K562 (cell line): ENCODE measurements around the gene SCGB2B2. TPM values are rescaled to one million over a fixed set of nuclear protein-coding genes. Genes with fewer than 3 reads are reported as not detected.

Source experiments
- ATAC-seq: fragments of 200-7000 bp; cut with Tn5 transposase; 3 replicates; pipeline ENCODE4 v1.9.1; 2020; ENCODE audit warnings: moderate library complexity
- BruUV-seq: library from RNA; stranded (reverse); fragments of 400-500 nt; replicated peaks from 2 replicates; lab custom pipeline; 2021; lab: Mats Ljungman, UMichigan
- CTCF ChIA-PET: fragments of 300-600 bp; formaldehyde crosslinking; extraction: SDS; loops from one replicate; lab custom pipeline; 2021; ENCODE audit warnings: low intra/inter-chr PET ratio; lab: Yijun Ruan, JAX
- POLR2A ChIA-PET: fragments of 300-600, 350-650 bp; sonication (Branson Sonifier 250); formaldehyde crosslinking; extraction: SDS; loops from one replicate; lab custom pipeline; 2021; ENCODE audit warnings: antibody characterized with exemption, inconsistent platforms; lab: Yijun Ruan, JAX
- DNase-seq, 4 experiments: peaks; one replicate each; pipeline versions ENCODE4 v3.0.0 to v3.0.0-alpha.2; 2011 to 2018; ENCODE audit warnings: low spot score in 3 of 4, mixed read lengths in 3 of 4; ENCODE audit errors: extremely low read depth in 1 of 4
- FAIRE-seq: peaks from 2 replicates; lab custom pipeline; 2011; peaks lifted over from hg19 to GRCh38; lab: Jason Lieb, UNC
- H2AFZ ChIP-seq: 2 replicates; pipeline ENCODE4 v1.6.0; 2011; ENCODE audit warnings: low read depth, low read length, control low read depth, inconsistent platforms
- H3K27ac ChIP-seq: fragments of 200-600 bp; 3 replicates; pipeline ENCODE4 v1.8.0; 2011; ENCODE audit warnings: low read depth, mild to moderate bottlenecking, control low read depth, inconsistent platforms, low read length, moderate library complexity, mixed read lengths; ENCODE audit errors: extremely low read depth
- H3K27me3 ChIP-seq, 2 experiments: fragments of 300-600 bp in 1 of 2; 2 replicates in 1 of 2; 3 replicates in 1 of 2; pipeline versions ENCODE4 v1.6.0 to v1.8.0; 2011; ENCODE audit warnings: inconsistent platforms in 2 of 2, low read length in 2 of 2, mild to moderate bottlenecking in 1 of 2, mixed read lengths in 1 of 2, moderate library complexity in 1 of 2; ENCODE audit not compliant: control insufficient read depth in 2 of 2, insufficient read depth in 2 of 2
- H3K36me3 ChIP-seq: fragments of 300-600 bp; 3 replicates; pipeline ENCODE4 v1.8.0; 2011; ENCODE audit warnings: mild to moderate bottlenecking, low read length, inconsistent platforms; ENCODE audit not compliant: control insufficient read depth, insufficient read depth
- H3K4me1 ChIP-seq, 2 experiments: fragments of 200-600 bp in 1 of 2; replicated peaks in 1 of 2; 2 replicates in 1 of 2; 3 replicates in 1 of 2; pipeline versions ENCODE4 v1.5.1 to v1.8.0; 2011; ENCODE audit warnings: inconsistent platforms in 2 of 2, low read length in 2 of 2, mild to moderate bottlenecking in 1 of 2, mixed read lengths in 1 of 2, moderate library complexity in 1 of 2; ENCODE audit not compliant: control insufficient read depth in 2 of 2, insufficient read depth in 2 of 2
- H3K4me2 ChIP-seq: 2 replicates; pipeline ENCODE4 v1.6.1; 2011; ENCODE audit warnings: low read length, control low read depth, inconsistent platforms, mixed read lengths; ENCODE audit not compliant: insufficient read depth
- H3K4me3 ChIP-seq: fragments of 200-600 bp; sonication (generic), shearing (Covaris generic); 2 replicates; pipeline ENCODE4 v1.5.1; 2016; ENCODE audit warnings: control low read depth, inconsistent platforms
- H3K79me2 ChIP-seq: fragments of 200-600 bp; 3 replicates; pipeline ENCODE4 v1.8.0; 2011; ENCODE audit warnings: low read length, inconsistent platforms; ENCODE audit not compliant: control insufficient read depth, insufficient read depth
- H3K9ac ChIP-seq, 2 experiments: 2 replicates each; pipeline versions ENCODE4 v1.6.0 to v1.6.1; 2011; ENCODE audit warnings: low read depth in 2 of 2, low read length in 2 of 2, control low read depth in 1 of 2, inconsistent platforms in 1 of 2, mild to moderate bottlenecking in 1 of 2, mixed read lengths in 1 of 2; ENCODE audit not compliant: insufficient read depth in 1 of 2
- H3K9me1 ChIP-seq: one replicate; pipeline ENCODE4 v1.6.0; 2011; ENCODE audit warnings: inconsistent platforms, mild to moderate bottlenecking, low read length, moderate library complexity; ENCODE audit not compliant: control insufficient read depth, insufficient read depth
- H3K9me3 ChIP-seq: replicated peaks from 2 replicates; pipeline ENCODE4 v1.5.1; 2011; ENCODE audit warnings: low read depth, low read length, inconsistent platforms; ENCODE audit not compliant: control insufficient read depth, insufficient read depth
- H4K20me1 ChIP-seq: replicated peaks from 2 replicates; pipeline ENCODE4 v1.6.1; 2011; ENCODE audit warnings: low read length, inconsistent platforms, mixed read lengths; ENCODE audit not compliant: control insufficient read depth, insufficient read depth
- CBX2 ChIP-seq: fragments of 200-600 bp; sonication (generic); IDR thresholded peaks from one replicate; pipeline ENCODE4 v1.6.1; 2012; ENCODE audit warnings: mild to moderate bottlenecking, low read length, inconsistent platforms; ENCODE audit not compliant: insufficient read depth, poor library complexity, severe bottlenecking
- CTCF ChIP-seq, 3 experiments: IDR thresholded peaks in 2 of 3; conservative IDR thresholded peaks in 1 of 3; 2 replicates each; pipeline ENCODE4 v1.5.1; 2011 to 2012; ENCODE audit warnings: low read length in 3 of 3, mild to moderate bottlenecking in 3 of 3, control low read depth in 2 of 3, improper control_type of control experiment in 1 of 3, inconsistent platforms in 1 of 3, low read depth in 1 of 3, mixed read lengths in 1 of 3, moderate library complexity in 1 of 3; ENCODE audit not compliant: insufficient read depth in 2 of 3
- EP400 ChIP-seq: fragments of 450-650 bp; IDR thresholded peaks from 2 replicates; pipeline ENCODE4 v1.6.1; 2017; ENCODE audit warnings: antibody characterized with exemption, mild to moderate bottlenecking, moderate library complexity
- FOSL1 ChIP-seq: fragments of 200-800 bp; sonication (Bioruptor generic); conservative IDR thresholded peaks from 2 replicates; pipeline ENCODE4 v1.6.1; 2016; ENCODE audit warnings: missing genetic modification characterization, missing compliant biosample characterization
- RBFOX2 ChIP-seq: fragments of 200-400 bp; formaldehyde crosslinking; IDR thresholded peaks from 2 replicates; pipeline ENCODE4 v1.6.1; 2017; ENCODE audit warnings: low read depth, mild to moderate bottlenecking, low read length, moderate library complexity
- REST ChIP-seq, 2 experiments: fragments of 450-650 bp; formaldehyde crosslinking in 1 of 2; IDR thresholded peaks; 2 replicates each; pipeline versions ENCODE4 v1.4.0 to v1.6.1; 2014 to 2020; ENCODE audit warnings: mild to moderate bottlenecking in 2 of 2, borderline replicate concordance in 1 of 2, low read depth in 1 of 2
- SREBF1 ChIP-seq: fragments of 150-350 bp; IDR thresholded peaks from 2 replicates; pipeline ENCODE4 v1.6.1; 2014; ENCODE audit warnings: antibody characterized with exemption, low read depth, low read length, borderline replicate concordance
- ZNF408 ChIP-seq: fragments of 250-450 bp; sonication (Bioruptor Pico); IDR thresholded peaks from 2 replicates; pipeline ENCODE4 v1.4.0; 2020; ENCODE audit warnings: low read depth, mild to moderate bottlenecking, moderate library complexity
- WGBS: fragments of 100-300 bp; shearing (Covaris generic); methylation state at CpG from one replicate; pipeline ENCODE4 v1.1.6; 2016; ENCODE audit warnings: low coverage, mixed read lengths; ENCODE audit not compliant: insufficient coverage; ENCODE audit errors: missing lambda C conversion rate; 5-methylcytosine and 5-hydroxymethylcytosine counted together
- in situ Hi-C: fragments of 300-500 bp; cut with MboI; formaldehyde crosslinking; loops from 4 replicates; pipeline ENCODE4 v1.15.0; 2018; ENCODE audit warnings: inconsistent platforms, mixed read lengths
- intact Hi-C: fragments of 100-400 bp; cut with micrococcal nuclease; formaldehyde crosslinking; loops from 2 replicates; pipeline ENCODE4 v1.14.2; 2022
- polyA plus RNA-seq, 8 experiments: library from polyadenylated mRNA; depleted of rRNA in 4 of 8; stranded (reverse) in 5 of 8; unstranded in 3 of 8; fragments of >200 nt; fragmentation: Nextera tagmentation in 2 of 8; fragmentation: Illumina TruSeq in 1 of 8; extraction: Ambion mirVana in 2 of 8; extraction: Trizol in 1 of 8; gene quantifications; 2 replicates each; pipeline versions ENCODE4 v1.2.1 to v1.2.3, GENCODE V29; 2011 to 2014; ENCODE audit warnings: inconsistent platforms in 1 of 8, missing spikeins in 1 of 8
- total RNA-seq, 7 experiments: library from RNA; depleted of rRNA in 6 of 7; stranded (reverse); fragments of >200 nt in 6 of 7; fragmentation: Illumina TruSeq in 2 of 7; extraction: Trizol in 2 of 7; gene quantifications; 2 replicates each; pipeline versions ENCODE4 v1.2.1 to v1.2.3, GENCODE V29; 2011 to 2021; ENCODE audit warnings: low replicate concordance in 1 of 7
- TF ChIP-seq, protein P1 (sequence below): fragments of 450-650 bp; IDR thresholded peaks from 2 replicates; pipeline ENCODE4 v1.6.1; 2016; ENCODE audit warnings: antibody characterized with exemption

SCGB2B2 gene
- total and polyA plus RNA-seq, 9 of the 15 experiments (the other 6 are each of a cell fraction or from before 2014, with no cell fraction given), result not detected

DNA sequence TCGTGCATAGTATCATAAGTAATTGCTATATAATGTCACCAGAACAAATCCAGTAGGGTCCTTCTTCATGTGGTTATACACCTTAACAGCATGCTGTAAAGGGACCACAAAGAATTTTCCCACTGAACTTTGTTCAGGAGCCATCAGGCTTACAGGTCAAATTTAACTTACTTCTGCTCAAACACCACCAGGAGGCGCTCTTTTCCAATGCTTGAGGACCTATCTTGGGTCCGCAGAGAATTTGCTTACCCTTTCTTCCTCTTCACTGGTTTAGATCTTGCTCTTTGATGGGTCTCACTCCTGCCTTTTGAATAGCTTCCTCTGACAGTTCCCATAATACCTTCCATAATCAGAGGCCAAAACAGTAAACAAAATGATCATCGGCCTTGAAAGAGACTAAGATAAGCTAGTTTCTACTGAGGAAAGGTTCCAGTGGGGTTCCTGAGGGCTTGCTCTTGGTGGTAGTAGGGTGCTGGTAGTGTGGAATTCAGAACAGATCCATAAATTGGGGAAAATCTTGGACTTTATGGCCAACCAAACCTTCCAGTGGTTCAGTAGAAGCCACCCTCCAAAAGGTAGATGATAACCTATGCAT lies 37.4 kb downstream of the SCGB2B2 start:
- peak; percentile 86 for ATAC-seq
- no peak overlapping the region for H2AFZ ChIP-seq
- intact Hi-C loops (loop anchor here (1.0 kb wide), 1 partner anchor 73 kb away; no protein-coding TSS in a partner anchor), in situ Hi-C loops (loop anchor here (5.0 kb wide), 1 partner anchor 73 kb away; no protein-coding TSS in a partner anchor)
- peak; percentile 75 for FAIRE-seq
- POLR2A ChIA-PET, result interaction anchor here (0.8 kb wide), 1 partner anchor 22 kb away, joined by 3 read pairs; no protein-coding TSS in a partner anchor
- CTCF ChIA-PET, result interaction anchor here (0.6 to 2.5 kb wide), 4 partner anchors 73 to 861 kb away, joined by 3 to 14 read pairs (median 3); no protein-coding TSS in a partner anchor
- H3K9me3 ChIP-seq, result no peaks in the 10 kb centered on the region
- H3K9me1 ChIP-seq, result no peaks in the 10 kb centered on the region
- no peak overlapping the region for H3K9ac ChIP-seq
- H3K27ac ChIP-seq, result no peak overlapping the region
- no peaks in the 10 kb centered on the region for H3K79me2 ChIP-seq
- DNase-seq, result peak; percentile 39 to 80 (median 52)
- H3K4me1 ChIP-seq, result no peaks in the 10 kb centered on the region
- H4K20me1 ChIP-seq, result no peaks in the 10 kb centered on the region
- no peaks in the 10 kb centered on the region for H3K36me3 ChIP-seq
- no peak overlapping the region for H3K4me2 ChIP-seq
- BruUV-seq, result no TSS peak
- no peak overlapping the region for H3K4me3 ChIP-seq
- 0% methylated on average over 4 of the region's 4 CpGs for WGBS
- no peaks in the 10 kb centered on the region for H3K27me3 ChIP-seq
- no peak for TF ChIP-seq RBFOX2
- no peak for TF ChIP-seq SREBF1
- TF ChIP-seq, protein P1, sequence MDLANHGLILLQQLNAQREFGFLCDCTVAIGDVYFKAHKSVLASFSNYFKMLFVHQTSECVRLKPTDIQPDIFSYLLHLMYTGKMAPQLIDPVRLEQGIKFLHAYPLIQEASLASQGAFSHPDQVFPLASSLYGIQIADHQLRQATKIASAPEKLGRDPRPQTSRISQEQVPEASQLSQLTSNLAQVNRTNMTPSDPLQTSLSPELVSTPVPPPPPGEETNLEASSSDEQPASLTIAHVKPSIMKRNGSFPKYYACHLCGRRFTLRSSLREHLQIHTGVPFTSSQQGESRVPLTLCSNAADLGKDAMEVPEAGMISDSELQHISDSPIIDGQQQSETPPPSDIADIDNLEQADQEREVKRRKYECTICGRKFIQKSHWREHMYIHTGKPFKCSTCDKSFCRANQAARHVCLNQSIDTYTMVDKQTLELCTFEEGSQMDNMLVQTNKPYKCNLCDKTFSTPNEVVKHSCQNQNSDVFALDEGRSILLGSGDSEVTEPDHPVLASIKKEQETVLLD, result no peak
- TF ChIP-seq CBX2, result no peak
- TF ChIP-seq EP400, result no peak
- TF ChIP-seq CTCF (IDR thresholded peaks at IDR 0.05 in 2 of 3, conservative IDR thresholded peaks at IDR 0.05 in 1 of 3; ENCODE audit: insufficient read depth in 2 of 3, low read depth in 1 of 3, low read length in 3 of 3), result peak; percentile 75 to 95 (median 81)
- no peak for TF ChIP-seq FOSL1 (tag)
- TF ChIP-seq ZNF408 (CRISPR knock-in tag), result no peak
- peak; percentile 75 for TF ChIP-seq REST (IDR thresholded peaks at IDR 0.05; ENCODE audit: borderline replicate concordance)
- no peak for TF ChIP-seq REST (CRISPR knock-in tag; IDR thresholded peaks at IDR 0.05; ENCODE audit: low read depth)
